HG03565 (cell line): ENCODE data around the gene EXTL1.
"Not testable (repeated sequence)": the region's sequence is repeated elsewhere in the genome, so short reads cannot be mapped to it uniquely, and the experiment has no call there.

Experiments used
- ATAC-seq: cut with Tn5 transposase; IDR thresholded peaks from one replicate; pipeline ENCODE4 v1.9.1; 2021; ENCODE audit warnings: mild to moderate bottlenecking, moderate library complexity; ENCODE audit not compliant: unreplicated experiment

Gene EXTL1

GRCh38 chr1:26021647-26022403 lies at the start of gene EXTL1:
Gene EXTL1 (plus strand): TSS chr1:26021775. CDS start chr1:26022647, 872 bp downstream.
- no peak for ATAC-seq

- ATAC-seq = no peak
Measured at GRCh38 chr1:25971811-25972180, 49.8 kb upstream of the EXTL1 start.

- ATAC-seq = no peak
Measured at GRCh38 chr1:25973610-25974321, 47.8 kb upstream of the EXTL1 start.

GRCh38 chr1:25977801-25978200 lies 43.8 kb upstream of the EXTL1 start:
- ATAC-seq = no peak

DNA sequence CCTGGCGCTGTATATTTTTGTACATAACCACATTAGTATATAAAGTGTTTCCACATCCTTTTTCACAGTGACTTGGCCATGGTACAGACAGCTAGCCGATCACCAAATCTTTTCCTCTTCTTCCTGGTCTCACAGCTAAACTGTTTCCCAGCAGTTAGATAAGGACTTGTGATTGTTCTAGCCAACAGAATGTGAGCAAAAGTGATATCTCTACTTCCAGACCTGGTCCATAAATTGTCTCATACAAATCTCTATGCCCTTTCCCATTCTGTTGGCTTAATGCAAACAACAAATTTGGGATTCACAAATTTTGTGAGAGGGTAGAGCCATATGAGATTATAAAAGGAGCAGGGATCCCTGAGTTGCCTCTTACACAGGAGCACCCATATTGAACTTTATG lies 43.2 kb upstream of the EXTL1 start:
- ATAC-seq = no peak

GRCh38 chr1:25979210-25979609 lies 42.4 kb upstream of the EXTL1 start:
- ATAC-seq = no peak

GRCh38 chr1:25985171-25985570 lies 36.4 kb upstream of the EXTL1 start:
- no peak for ATAC-seq

GRCh38 chr1:25985670-25986069 lies 35.9 kb upstream of the EXTL1 start:
- ATAC-seq = no peak

GRCh38 chr1:25986773-25987172 lies 34.8 kb upstream of the EXTL1 start:
- not testable (repeated sequence) for ATAC-seq

- no peak for ATAC-seq
Measured at GRCh38 chr1:25987951-25988350, 33.6 kb upstream of the EXTL1 start.

DNA sequence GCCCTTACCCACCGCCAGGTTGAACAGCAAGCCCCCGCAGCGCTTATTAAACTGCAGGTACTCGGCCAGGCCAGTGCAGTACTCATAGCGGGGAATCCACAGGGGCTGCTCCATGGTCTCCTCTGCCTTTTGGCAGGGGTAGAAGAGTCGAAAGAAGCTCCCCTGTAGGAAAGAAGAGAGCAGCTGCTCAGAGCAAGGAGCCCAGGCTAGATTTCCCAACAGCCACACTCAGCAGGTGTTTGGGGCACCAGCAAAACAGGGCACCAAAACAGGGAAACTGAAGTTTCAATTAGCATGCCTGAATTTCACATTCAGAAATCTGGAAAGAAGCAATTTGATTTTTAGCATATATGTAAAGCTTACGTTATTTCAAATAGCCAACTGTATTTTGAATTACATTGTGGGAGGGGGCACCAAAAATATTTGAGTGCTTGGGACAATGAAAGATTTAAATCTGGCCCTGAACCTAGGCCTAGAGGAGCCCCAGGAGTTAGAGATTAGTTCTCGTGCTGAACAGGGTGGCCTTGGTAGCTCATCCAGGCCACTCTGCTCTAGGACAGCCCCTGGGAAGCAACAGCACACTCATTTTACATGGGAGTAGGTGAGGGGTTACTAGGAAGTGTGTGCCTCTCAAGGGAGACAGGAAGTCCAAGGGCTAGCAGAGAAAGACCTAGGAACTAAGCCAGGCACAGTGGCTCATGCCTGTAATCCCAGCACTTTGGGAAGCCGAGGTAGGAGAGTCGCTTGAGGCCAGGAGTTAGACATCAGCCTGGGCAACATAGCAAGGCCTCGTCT lies 31.9 kb upstream of the EXTL1 start:
- ATAC-seq = no peak

GRCh38 chr1:25990251-25990650 lies 31.3 kb upstream of the EXTL1 start:
- ATAC-seq = no peak

DNA sequence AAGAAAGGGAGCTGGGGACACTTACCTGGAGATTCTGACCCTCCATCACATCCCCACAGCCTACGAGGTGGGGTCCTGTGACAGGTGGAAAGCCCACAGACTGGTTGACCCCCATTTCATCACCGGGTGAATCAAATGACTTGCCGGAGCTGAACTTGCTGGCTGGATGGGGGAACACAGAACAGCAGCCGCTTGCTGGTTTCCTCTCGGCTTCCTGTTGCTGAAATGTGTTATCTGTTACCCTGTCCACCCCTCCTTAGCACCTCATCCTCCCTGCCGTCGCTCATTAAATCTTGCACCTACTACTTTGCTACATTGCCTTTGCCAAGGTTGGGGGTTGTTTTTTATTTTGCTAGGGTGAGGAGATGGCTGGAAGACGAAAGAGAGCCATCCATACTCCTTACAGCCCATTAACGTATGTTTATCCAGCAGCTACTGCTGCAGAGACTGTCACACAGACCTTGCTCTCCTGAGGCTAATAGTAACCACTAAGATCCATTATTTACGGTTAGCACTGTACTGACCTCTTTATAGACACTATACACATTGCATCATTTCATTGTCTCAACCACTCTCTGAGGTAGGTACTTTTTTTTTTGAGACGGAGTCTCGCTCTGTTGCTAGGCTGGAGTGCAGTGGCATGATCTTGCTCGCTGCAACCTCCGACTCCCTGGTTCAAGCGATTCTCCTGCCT lies 30.7 kb upstream of the EXTL1 start:
- no peak for ATAC-seq

DNA sequence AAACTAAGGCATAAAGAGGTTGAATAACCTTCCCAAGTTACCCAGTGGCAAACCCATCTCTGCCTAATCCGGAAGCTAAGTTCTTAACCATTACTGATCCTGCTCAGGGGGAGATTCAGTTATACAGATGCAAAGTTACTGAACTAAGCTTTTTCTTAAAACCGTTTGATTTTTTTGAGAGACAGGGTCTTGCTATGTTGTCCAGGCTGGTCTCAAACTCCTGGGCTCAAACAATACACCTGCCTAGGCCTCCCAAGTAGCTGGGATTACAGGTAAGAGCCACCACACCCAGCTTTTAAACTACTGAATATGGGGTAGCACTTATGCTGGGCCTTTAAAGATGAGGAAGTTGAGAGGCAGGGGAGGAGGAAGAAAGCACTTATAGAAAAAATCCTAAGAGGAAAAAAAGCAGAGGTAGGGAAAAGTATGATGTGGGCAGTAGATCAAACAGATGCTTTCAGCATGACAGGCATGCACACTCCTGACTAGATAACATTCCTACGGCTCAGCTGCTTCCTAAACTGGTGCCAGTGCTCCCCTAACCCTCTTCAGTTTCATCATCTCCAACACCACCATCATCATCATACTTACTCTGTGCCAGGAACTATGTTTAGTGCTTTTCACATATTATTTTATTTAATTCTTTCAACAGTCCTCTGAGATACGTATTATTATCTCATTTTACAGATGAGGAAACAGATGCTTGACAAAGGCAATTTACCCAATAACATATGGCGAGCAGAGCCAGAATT lies 29.5 kb upstream of the EXTL1 start:
- no peak for ATAC-seq

DNA sequence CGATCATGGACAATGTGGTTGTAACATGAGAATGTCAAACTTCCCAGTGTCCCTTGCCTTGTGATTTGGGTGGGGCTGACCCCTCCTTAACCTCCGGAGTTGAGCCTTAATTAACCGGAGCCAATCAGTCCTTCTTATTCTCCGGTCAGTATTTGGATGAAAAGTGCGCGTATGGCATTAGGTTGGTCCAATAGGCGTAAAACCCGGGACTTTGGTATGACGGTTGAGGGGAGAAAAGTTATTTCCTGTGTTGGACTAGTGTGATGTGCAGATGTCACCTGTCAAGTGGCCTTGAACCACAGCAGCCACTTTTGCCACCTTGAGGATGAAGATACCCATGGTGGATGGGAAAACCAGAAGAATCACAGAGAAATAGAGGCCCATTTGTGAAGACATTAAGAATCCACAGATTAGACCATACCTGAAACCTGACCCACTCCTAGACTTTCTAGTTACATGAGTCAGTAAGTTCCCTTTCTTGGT lies 28.8 kb upstream of the EXTL1 start:
- no peak for ATAC-seq

DNA sequence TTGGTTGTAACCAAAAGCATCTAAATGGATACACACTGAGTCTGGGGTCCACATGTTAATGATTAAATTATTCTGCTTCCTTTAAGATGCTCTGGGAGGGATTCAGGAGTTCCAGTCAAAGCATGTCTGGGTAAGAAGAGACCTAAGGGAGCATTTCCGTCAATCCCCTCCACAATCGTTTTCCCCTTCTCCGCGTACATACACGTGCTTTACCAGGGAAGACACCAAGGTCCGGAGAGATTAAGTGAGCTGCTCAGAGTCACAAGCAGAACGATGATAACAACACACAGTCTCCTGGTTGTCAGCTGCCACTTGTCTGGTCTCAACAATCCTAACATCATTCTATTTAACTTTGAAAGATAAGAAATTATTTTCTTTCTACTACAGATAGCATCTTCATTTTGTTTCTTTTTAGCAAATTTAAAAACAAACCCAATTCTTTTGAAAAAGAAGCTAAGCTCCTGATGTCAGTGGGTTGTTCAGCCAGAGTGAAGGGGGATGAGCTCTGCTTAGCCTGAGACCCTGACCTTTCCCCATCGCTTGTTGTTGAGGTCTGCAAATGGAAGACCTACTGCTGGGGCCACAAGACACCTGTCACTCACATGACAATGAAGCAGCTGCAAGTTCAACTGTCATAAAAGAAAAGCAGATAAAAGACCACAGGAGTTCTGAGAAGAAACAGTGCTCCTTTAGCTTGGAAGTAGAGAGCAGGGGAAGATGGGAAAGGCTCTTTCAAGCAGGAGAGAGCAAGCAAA lies 28.2 kb upstream of the EXTL1 start:
- no peak for ATAC-seq

DNA sequence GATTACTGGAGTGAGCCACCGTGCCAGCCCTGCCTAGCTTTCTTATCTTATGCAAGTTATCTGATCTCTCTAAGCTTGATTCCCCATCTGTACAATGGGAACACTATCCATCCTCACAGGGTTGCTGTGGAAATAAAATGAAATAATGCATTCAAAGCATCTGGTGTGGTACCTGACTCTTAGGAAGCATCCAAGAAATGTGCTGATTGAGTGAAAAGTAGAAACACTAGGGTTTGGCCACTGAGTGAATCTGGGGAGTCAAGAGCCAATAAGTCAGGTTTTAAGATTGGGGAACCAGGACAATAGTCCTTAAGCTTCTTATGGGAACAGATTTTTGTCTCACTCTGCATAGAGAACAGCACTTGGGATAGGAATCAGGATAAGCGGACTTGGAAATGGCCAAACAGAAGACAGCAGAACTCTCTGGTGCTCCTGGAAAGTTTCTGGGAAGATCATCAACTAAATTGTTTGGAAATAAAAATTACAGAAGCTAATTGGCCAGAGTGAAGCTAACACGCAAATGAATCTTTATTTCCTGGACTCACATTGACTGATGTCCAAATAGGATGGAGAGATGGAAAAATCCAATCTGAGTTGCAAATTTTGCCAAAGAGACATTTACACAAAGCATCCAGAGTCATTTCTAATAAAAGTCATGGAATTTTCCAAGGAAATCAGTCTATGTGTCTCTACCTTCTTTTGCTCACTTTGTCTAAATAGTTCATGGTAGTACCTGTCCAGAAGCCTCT lies 27.0 kb upstream of the EXTL1 start:
- no peak for ATAC-seq

DNA sequence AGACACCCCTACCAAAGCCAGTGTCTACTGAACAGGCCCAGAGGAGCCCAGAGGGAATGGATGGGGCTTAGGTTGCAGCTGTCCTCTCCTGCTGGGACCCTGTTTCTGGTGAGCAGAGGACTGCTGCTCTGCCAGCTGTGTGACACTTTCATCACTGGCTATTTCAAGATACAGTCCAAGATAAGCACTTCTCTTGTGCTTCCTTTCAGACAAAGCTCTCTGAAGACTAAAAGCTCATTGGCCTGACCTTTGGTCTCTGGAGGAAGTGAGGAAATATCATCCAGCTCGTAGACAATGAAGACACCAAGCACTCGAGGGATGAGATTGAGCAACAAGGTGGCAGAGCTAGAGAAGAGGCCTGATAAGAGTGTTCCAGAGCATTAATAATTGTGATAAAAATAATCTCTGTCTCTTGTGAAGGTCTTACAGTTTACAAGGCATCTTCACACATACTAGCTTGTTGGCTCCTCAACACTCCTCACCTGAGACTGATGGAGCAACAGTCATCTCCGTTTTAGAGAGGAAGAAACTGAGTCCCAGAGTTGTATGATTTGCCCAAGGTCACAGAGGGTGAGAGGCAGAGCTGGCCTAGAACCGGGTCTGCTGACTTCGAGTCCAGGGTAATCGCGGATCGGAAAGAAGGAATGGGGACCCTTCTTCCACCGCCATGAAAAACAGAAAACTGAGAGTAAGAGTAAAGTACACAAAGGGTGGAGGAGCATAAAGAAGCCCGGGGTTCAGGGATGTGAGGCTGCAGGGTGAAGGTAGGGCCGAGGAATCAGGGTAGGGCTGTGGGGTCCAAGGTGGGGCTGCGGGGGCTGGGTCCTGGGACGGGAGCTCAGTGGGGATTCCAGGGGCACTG lies 24.4 kb upstream of the EXTL1 start:
- no peak for ATAC-seq
